Measurements from ENCODE around the gene GAS2. TPM values are rescaled to one million over a fixed set of nuclear protein-coding genes. Genes with fewer than 3 reads are reported as not detected.
A peak's percentile ranks its signal among the peaks of the same experiment; 100 is the strongest.

The GAS2 gene
- total RNA-seq, 2 donors from 2014 or later, result 1.6 to 2.3 TPM

DNA sequence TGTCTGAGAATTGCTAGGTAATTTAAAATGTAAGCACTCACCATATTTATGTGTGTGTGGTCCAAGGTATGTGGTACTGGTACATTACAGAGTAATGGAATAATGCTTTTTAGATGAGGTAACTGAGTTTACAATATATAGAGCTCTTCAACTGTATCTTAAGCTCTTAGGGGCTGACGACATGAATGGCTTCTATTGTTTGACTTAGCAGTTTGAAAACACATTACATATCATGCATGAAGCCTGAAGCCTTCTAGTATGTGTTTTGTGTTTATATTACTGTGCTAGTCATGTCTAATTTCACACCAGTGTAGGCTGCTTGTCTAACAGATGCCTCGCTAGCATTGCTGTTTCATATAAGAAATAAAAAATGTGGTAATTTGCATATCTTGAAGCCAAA, 37.2 kb downstream of the GAS2 start:
- Histone ChIP-seq H3K9me3 (no peaks in the 10 kb centered on the region), H3K36me3 (no peaks in the 10 kb centered on the region), H3K4me1 (no peaks in the 10 kb centered on the region), H3K9ac (ENCODE audit: low read depth in 2 of 2, low read length in 2 of 2) (no peak overlapping the region), H3K27me3 (no peaks in the 10 kb centered on the region), H3K27ac (no peak overlapping the region), H3K4me3 (no peak overlapping the region)
- DNase-seq, result no peak
- intact Hi-C loops (cut with DNase I), result no loop called here
- TF ChIP-seq, protein P1, sequence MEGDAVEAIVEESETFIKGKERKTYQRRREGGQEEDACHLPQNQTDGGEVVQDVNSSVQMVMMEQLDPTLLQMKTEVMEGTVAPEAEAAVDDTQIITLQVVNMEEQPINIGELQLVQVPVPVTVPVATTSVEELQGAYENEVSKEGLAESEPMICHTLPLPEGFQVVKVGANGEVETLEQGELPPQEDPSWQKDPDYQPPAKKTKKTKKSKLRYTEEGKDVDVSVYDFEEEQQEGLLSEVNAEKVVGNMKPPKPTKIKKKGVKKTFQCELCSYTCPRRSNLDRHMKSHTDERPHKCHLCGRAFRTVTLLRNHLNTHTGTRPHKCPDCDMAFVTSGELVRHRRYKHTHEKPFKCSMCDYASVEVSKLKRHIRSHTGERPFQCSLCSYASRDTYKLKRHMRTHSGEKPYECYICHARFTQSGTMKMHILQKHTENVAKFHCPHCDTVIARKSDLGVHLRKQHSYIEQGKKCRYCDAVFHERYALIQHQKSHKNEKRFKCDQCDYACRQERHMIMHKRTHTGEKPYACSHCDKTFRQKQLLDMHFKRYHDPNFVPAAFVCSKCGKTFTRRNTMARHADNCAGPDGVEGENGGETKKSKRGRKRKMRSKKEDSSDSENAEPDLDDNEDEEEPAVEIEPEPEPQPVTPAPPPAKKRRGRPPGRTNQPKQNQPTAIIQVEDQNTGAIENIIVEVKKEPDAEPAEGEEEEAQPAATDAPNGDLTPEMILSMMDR (IDR thresholded peaks at IDR 0.05), result no peak

GRCh38 chr11:22707119-22707899, 40.9 kb downstream of the GAS2 start:
- TF ChIP-seq, protein P1 (IDR thresholded peaks at IDR 0.05), result no peak
- Histone ChIP-seq H3K27me3 (no peaks in the 10 kb centered on the region), H3K4me3 (no peak overlapping the region), H3K27ac (no peak overlapping the region), H3K4me1 (no peaks in the 10 kb centered on the region), H3K36me3 (no peaks in the 10 kb centered on the region), H3K9ac (ENCODE audit: low read depth in 2 of 2, low read length in 2 of 2) (no peak overlapping the region), H3K9me3 (no peaks in the 10 kb centered on the region)
- DNase-seq, result no peak
- intact Hi-C loops (cut with DNase I), result no loop called here

DNA sequence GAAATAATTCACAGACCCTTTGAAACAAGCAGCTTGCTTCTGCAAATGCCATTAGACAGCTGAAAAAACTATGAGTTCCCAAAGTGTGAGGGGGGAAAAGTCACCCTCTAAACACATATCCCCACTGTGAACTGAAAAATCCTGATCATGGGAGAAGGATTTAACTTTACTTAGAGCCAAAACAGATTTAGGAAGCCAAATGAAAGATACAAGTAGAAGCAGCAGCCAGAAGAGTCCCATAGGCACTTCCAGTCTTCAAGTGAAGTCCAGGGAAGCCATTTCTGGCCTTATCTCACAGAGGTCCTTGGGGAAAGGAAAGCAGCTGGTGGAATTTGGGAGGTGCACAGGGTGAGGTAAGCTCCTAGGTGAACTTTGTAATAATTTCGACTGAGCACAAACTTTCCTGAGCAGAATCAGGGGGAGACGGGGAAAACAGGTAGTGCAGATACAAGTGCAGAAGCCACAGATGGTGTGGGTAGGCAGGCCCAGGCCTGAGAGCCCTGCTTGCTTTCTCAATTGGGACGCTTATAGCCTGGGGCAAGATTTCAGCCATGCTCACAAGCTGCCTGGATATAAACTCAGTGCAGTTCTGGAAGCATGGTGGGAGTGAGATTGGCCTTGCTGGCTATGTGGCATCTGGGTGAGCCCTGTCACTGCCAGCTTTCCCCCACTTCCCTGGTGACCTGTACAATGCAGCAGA, 44.8 kb downstream of the GAS2 start:
- TF ChIP-seq, protein P1 (IDR thresholded peaks at IDR 0.05), result no peak
- no peak overlapping the region for H3K27ac ChIP-seq
- no peaks in the 10 kb centered on the region for H3K36me3 ChIP-seq
- DNase-seq, result no peak
- H3K4me3 ChIP-seq, result no peak overlapping the region
- intact Hi-C loops (cut with DNase I), result no loop called here
- no peak overlapping the region for H3K9ac ChIP-seq (ENCODE audit: low read depth in 2 of 2, low read length in 2 of 2)
- no peaks in the 10 kb centered on the region for H3K4me1 ChIP-seq
- H3K27me3 ChIP-seq, result no peaks in the 10 kb centered on the region
- no peaks in the 10 kb centered on the region for H3K9me3 ChIP-seq

- DNase-seq, result peak; percentile 67
- peak overlapping the region; percentile 13 for H3K27ac ChIP-seq
- no peaks in the 10 kb centered on the region for H3K9me3 ChIP-seq
- no peaks in the 10 kb centered on the region for H3K27me3 ChIP-seq
- no peaks in the 10 kb centered on the region for H3K36me3 ChIP-seq
- intact Hi-C loops (cut with DNase I), result no loop called here
- TF ChIP-seq, protein P1 (IDR thresholded peaks at IDR 0.05), result no peak
- no peak overlapping the region for H3K9ac ChIP-seq (ENCODE audit: low read depth in 2 of 2, low read length in 2 of 2)
- no peaks in the 10 kb centered on the region for H3K4me1 ChIP-seq
- no peak overlapping the region for H3K4me3 ChIP-seq
Observed at GRCh38 chr11:22711880-22712279, 45.5 kb downstream of the GAS2 start.

DNA sequence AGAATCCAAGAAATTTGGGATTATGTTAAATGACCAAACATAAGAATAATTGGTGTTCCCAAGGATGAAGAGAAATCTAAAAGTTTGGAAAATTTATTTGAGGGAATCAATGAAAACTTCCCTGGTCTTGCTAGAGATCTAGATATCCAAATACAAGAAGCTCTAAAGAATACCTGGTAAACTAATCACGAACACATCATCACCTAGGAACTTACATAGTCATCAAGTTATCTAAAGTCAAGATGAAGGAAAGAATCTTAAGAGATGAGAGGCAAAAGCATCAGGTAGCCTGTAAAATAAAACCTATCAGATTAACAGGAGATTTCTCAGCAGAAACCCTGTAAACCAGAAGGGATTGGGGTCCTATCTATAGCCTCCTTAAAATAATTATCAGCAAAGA, 46.9 kb downstream of the GAS2 start:
- TF ChIP-seq, protein P1 (IDR thresholded peaks at IDR 0.05), result no peak
- DNase-seq, result no peak
- Histone ChIP-seq H3K4me1 (no peaks in the 10 kb centered on the region), H3K27me3 (no peaks in the 10 kb centered on the region), H3K27ac (no peak overlapping the region), H3K36me3 (no peaks in the 10 kb centered on the region), H3K9ac (ENCODE audit: low read depth in 2 of 2, low read length in 2 of 2) (no peak overlapping the region), H3K4me3 (no peak overlapping the region), H3K9me3 (no peaks in the 10 kb centered on the region)
- intact Hi-C loops (cut with DNase I), result no loop called here

All from colonic mucosa (tissue), 4 donors.